Fibroblast of mammary gland (primary cell): ENCODE data around the gene VPS13D.

Experiments used
- DNase-seq: peaks from one replicate; pipeline ENCODE4 v3.0.0-alpha.2; 2010; ENCODE audit warnings: low read depth
- H3K4me3 ChIP-seq: 2 replicates; pipeline ENCODE4 v1.5.1; 2011; ENCODE audit warnings: low read depth, mild to moderate bottlenecking, low read length, moderate library complexity; ENCODE audit not compliant: control insufficient read depth
- CTCF ChIP-seq: conservative IDR thresholded peaks from 2 replicates; pipeline ENCODE4 v1.5.1; 2011; ENCODE audit warnings: low read depth, low read length, inconsistent platforms; ENCODE audit not compliant: control insufficient read depth, insufficient read depth

VPS13D gene

GRCh38 chr1:12486401-12487005 is 256.7 kb downstream of the VPS13D start:
- no peak for TF ChIP-seq CTCF
- no peak overlapping the region for H3K4me3 ChIP-seq
- DNase-seq, result peak; percentile 45

GRCh38 chr1:12487520-12487919 is 257.7 kb downstream of the VPS13D start:
- no peak for DNase-seq
- TF ChIP-seq CTCF, result no peak
- no peak overlapping the region for H3K4me3 ChIP-seq

- no peak for DNase-seq
- no peak overlapping the region for H3K4me3 ChIP-seq
- no peak for TF ChIP-seq CTCF
Measured at GRCh38 chr1:12488666-12489354, 259.0 kb downstream of the VPS13D start.

- H3K4me3 ChIP-seq, result no peak overlapping the region
- no peak for TF ChIP-seq CTCF
- DNase-seq, result no peak
Measured at GRCh38 chr1:12490532-12491142, 260.8 kb downstream of the VPS13D start.

- no peak overlapping the region for H3K4me3 ChIP-seq
- peak; percentile 76 for DNase-seq
- TF ChIP-seq CTCF, result no peak
Measured at GRCh38 chr1:12491656-12492055, 261.8 kb downstream of the VPS13D start.

- DNase-seq, result no peak
- TF ChIP-seq CTCF, result no peak
- no peak overlapping the region for H3K4me3 ChIP-seq
Measured at GRCh38 chr1:12495725-12496124, 265.9 kb downstream of the VPS13D start.
